ENCODE results near the gene FIG4.

GRCh38 chr6:109872549-109872948, 181.5 kb downstream of the FIG4 start:
- TF ChIP-seq POLR2A (IDR thresholded peaks at IDR 0.05) (no peak), CTCF (IDR thresholded peaks at IDR 0.05) (no peak)
